A549 (cell line): Measurements from ENCODE around the gene MADCAM1. TPM values are rescaled to one million over a fixed set of nuclear protein-coding genes. Genes with fewer than 3 reads are reported as not detected.

Experiments
- ATAC-seq, 2 experiments: fragments of 200-7000 bp in 1 of 2; fragments of >200 bp in 1 of 2; cut with Nextera tagmentation in 1 of 2; cut with Tn5 transposase in 1 of 2; 3 replicates each; pipeline versions ENCODE4 v1.8.0 to v1.9.1; 2018 to 2020; ENCODE audit warnings: mild to moderate bottlenecking in 1 of 2, moderate library complexity in 1 of 2
- CTCF ChIA-PET: fragments of 300-600 bp; sonication (Branson Sonifier 250); formaldehyde crosslinking; extraction: SDS; loops from one replicate; lab custom pipeline; 2021; ENCODE audit warnings: antibody characterized with exemption, inconsistent platforms; lab: Yijun Ruan, JAX
- POLR2A ChIA-PET: fragments of 350-600 bp; formaldehyde crosslinking; extraction: SDS; loops from one replicate; lab custom pipeline; 2021; ENCODE audit warnings: antibody characterized with exemption, inconsistent platforms; lab: Yijun Ruan, JAX
- DNase-seq, 2 experiments: peaks; one replicate each; pipeline versions ENCODE4 v3.0.0 to v3.0.0-alpha.2; 2011 to 2016; ENCODE audit warnings: low read depth in 1 of 2, low spot score in 1 of 2
- FAIRE-seq: peaks from 2 replicates; lab custom pipeline; 2011; peaks lifted over from hg19 to GRCh38; lab: Jason Lieb, UNC
- H3K27ac ChIP-seq, 2 experiments: fragments of >200 bp; sonication (Bioruptor Twin); formaldehyde crosslinking; 3 replicates each; pipeline ENCODE4 v1.5.1; 2016 to 2017
- H3K4me1 ChIP-seq: fragments of >200 bp; sonication (Bioruptor Twin); formaldehyde crosslinking; 3 replicates; pipeline ENCODE4 v1.6.1; 2016
- H3K4me2 ChIP-seq: fragments of >200 bp; sonication (Bioruptor Twin); formaldehyde crosslinking; 3 replicates; pipeline ENCODE4 v1.6.1; 2016
- H3K4me3 ChIP-seq: fragments of >200 bp; sonication (Bioruptor Twin); formaldehyde crosslinking; 3 replicates; pipeline ENCODE4 v1.5.1; 2016
- H3K9me3 ChIP-seq: fragments of >200 bp; sonication (Bioruptor Twin); formaldehyde crosslinking; 3 replicates; pipeline ENCODE4 v1.6.1; 2016
- BHLHE40 ChIP-seq: IDR thresholded peaks from 2 replicates; pipeline ENCODE4 v1.6.1; 2012; ENCODE audit warnings: low read depth, low read length, inconsistent platforms
- CBX8 ChIP-seq: fragments of 200-600 bp; sonication (generic); IDR thresholded peaks from 2 replicates; pipeline ENCODE4 v1.6.1; 2016
- ESRRA ChIP-seq: fragments of 150-350 bp; IDR thresholded peaks from 2 replicates; pipeline ENCODE4 v1.6.1; 2014; ENCODE audit warnings: mild to moderate bottlenecking, low read length, borderline replicate concordance
- FOSB ChIP-seq: fragments of 250-450 bp; sonication (Bioruptor Pico); IDR thresholded peaks from 2 replicates; pipeline ENCODE4 v1.5.0; 2020; ENCODE audit warnings: mild to moderate bottlenecking, moderate library complexity
- FOSL2 ChIP-seq, 2 experiments: fragments of 450-650 bp in 1 of 2; fragments of >200 bp in 1 of 2; sonication (Bioruptor Twin) in 1 of 2; formaldehyde crosslinking; IDR thresholded peaks; 2 replicates each; pipeline versions ENCODE4 v1.5.0 to v1.6.1; 2016 to 2020; ENCODE audit warnings: mild to moderate bottlenecking in 1 of 2, moderate library complexity in 1 of 2
- HES2 ChIP-seq: fragments of >200 bp; sonication (Bioruptor Twin); formaldehyde crosslinking; IDR thresholded peaks from 2 replicates; pipeline ENCODE4 v1.6.1; 2016
- KDM1A ChIP-seq: fragments of 200-600 bp; sonication (generic); IDR thresholded peaks from 2 replicates; pipeline ENCODE4 v1.6.1; 2016; ENCODE audit warnings: low read depth, mild to moderate bottlenecking
- NFE2L2 ChIP-seq: fragments of 150-350 bp; conservative IDR thresholded peaks from 2 replicates; pipeline ENCODE4 v1.6.1; 2014; ENCODE audit warnings: low read length
- NPAS2 ChIP-seq: fragments of 250-450 bp; sonication (Bioruptor Pico); IDR thresholded peaks from 2 replicates; pipeline ENCODE4 v1.8.0; 2022; ENCODE audit warnings: mild to moderate bottlenecking, moderate library complexity, borderline replicate concordance
- NR3C1 ChIP-seq: fragments of >200 bp; sonication (Bioruptor Twin); formaldehyde crosslinking; IDR thresholded peaks from 3 replicates; pipeline ENCODE4 v1.6.1; 2017
- POLR2A ChIP-seq: IDR thresholded peaks from 2 replicates; pipeline ENCODE4 v1.6.1; 2012; ENCODE audit warnings: mild to moderate bottlenecking, low read length
- POLR2AphosphoS2 ChIP-seq: conservative IDR thresholded peaks from 2 replicates; pipeline ENCODE4 v1.6.1; 2012; ENCODE audit warnings: low read length, improper control_type of control experiment, inconsistent platforms
- RFX5 ChIP-seq: fragments of 450-650 bp; IDR thresholded peaks from 2 replicates; pipeline ENCODE4 v1.7.1; 2014; ENCODE audit warnings: antibody characterized with exemption, mild to moderate bottlenecking, moderate library complexity
- SMC3 ChIP-seq: fragments of >200 bp; sonication (Bioruptor Twin); formaldehyde crosslinking; IDR thresholded peaks from 3 replicates; pipeline ENCODE4 v1.6.1; 2018; ENCODE audit warnings: inconsistent platforms
- SREBF2 ChIP-seq: fragments of 450-650 bp; IDR thresholded peaks from 2 replicates; pipeline ENCODE4 v1.6.1; 2014; ENCODE audit warnings: mild to moderate bottlenecking, moderate library complexity
- TFCP2L1 ChIP-seq: fragments of 250-450 bp; sonication (Bioruptor Pico); IDR thresholded peaks from 2 replicates; pipeline ENCODE4 v1.5.0; 2021; ENCODE audit warnings: mild to moderate bottlenecking
- ZNF302 ChIP-seq: fragments of 250-450 bp; sonication (Bioruptor Pico); IDR thresholded peaks from 2 replicates; pipeline ENCODE4 v1.9.0; 2021; ENCODE audit warnings: inconsistent platforms, mild to moderate bottlenecking, moderate library complexity
- ZSCAN20 ChIP-seq: fragments of 250-450 bp; sonication (Bioruptor Pico); IDR thresholded peaks from 2 replicates; pipeline ENCODE4 v1.8.0; 2022; ENCODE audit warnings: mild to moderate bottlenecking, moderate library complexity
- WGBS: methylation state at CpG from one replicate; pipeline ENCODE4 v1.1.6; 2017; ENCODE audit errors: missing lambda C conversion rate; 5-methylcytosine and 5-hydroxymethylcytosine counted together
- polyA plus RNA-seq, 4 experiments: library from polyadenylated mRNA; depleted of rRNA in 3 of 4; stranded (reverse); fragments of >200 nt; fragmentation: RNase III in 1 of 4; extraction: RNeasy Plus Mini Kit Qiagen cat#74134 plus additional on column Dnase treatment in 1 of 4; gene quantifications; 2 replicates in 3 of 4; 3 replicates in 1 of 4; pipeline ENCODE4 v1.2.3, GENCODE V29; 2011 to 2017
- TF ChIP-seq, protein P1 (sequence below): fragments of >200 bp; sonication (Bioruptor Twin); formaldehyde crosslinking; IDR thresholded peaks from 3 replicates; pipeline ENCODE4 v1.5.1; 2016
- TF ChIP-seq, protein P2 (sequence below): fragments of 250-450 bp; sonication (Bioruptor Pico); IDR thresholded peaks from 2 replicates; pipeline ENCODE4 v1.5.0; 2020; ENCODE audit warnings: low read depth, mild to moderate bottlenecking, moderate library complexity
- TF ChIP-seq, protein P3 (sequence below): IDR thresholded peaks from 2 replicates; pipeline ENCODE4 v1.6.1; 2012
- TF ChIP-seq, protein P4 (sequence below): fragments of 150-350 bp; IDR thresholded peaks from 2 replicates; pipeline ENCODE4 v1.6.1; 2014; ENCODE audit warnings: low read depth, mild to moderate bottlenecking, low read length

MADCAM1 gene
- polyA plus RNA-seq, 2 of the 4 experiments (the other 2 are of a cell fraction), result 0.06 to 0.25 TPM

DNA sequence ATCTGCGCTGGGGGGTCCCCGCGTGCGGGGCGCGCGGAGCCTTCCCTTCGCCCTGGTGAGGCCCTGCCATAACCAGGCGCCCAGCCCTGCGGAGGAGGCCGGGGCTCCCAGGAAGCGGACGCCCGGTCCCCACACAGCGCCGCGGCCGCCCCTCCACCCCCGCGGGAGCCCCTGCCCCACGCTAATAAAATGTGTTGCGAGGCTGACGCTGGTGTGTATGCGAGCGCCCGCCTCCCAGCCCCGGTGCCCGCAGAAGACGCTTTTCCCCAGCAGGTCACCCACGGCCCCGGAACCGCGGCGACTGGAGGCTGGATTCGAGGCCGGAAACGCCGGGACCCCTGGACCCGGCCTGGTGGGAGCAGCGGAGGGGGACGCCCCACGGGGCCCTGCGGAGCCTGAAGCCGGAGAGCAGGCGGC is 23.2 kb downstream of the MADCAM1 start:
- Histone ChIP-seq H3K4me2 (no peak overlapping the region), H3K9me3 (no peaks in the 10 kb centered on the region), H3K27ac (no peak overlapping the region), H3K4me1 (peaks cover 13% of the 10 kb centered on the region; the same call in 2 of the 3 replicates), H3K4me3 (no peak overlapping the region)
- ChIA-PET CTCF (interaction anchor here (4.0 kb wide), 1 partner anchor 9 kb away, joined by 42 read pairs; no protein-coding TSS in a partner anchor), POLR2A (no interaction called here)
- ATAC-seq, result no peak
- no peak for DNase-seq
- no peak for FAIRE-seq
- TF ChIP-seq POLR2AphosphoS2 (no peak), HES2 (no peak), KDM1A (no peak), ZNF302 (CRISPR knock-in tag) (no peak)
- 95% methylated on average over 18 of the region's 45 CpGs for WGBS

DNA sequence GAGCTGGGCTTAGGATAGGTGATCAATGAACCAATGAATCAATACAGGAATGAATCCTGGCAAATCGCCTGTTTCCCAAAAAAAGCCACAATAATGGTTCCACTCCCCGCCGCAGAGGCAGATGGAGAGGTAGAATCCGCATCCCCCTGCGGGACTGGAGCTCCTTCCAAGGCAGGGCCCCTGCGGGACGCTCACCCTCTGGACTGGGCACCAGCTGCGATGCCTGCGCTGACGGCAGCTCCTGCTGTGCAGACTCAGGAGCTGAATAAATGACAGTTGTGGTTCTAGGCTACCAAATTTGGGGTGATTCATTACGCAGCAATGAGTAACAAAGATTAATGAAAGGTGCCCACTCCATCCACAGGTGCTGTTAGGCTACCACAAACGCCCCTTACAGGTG is 26.4 kb downstream of the MADCAM1 start:
- H3K27ac ChIP-seq, result no peak overlapping the region
- ChIA-PET CTCF (interaction anchor here (2.5 to 4.0 kb wide), 3 partner anchors 10 to 17 kb away, joined by 7 to 42 read pairs (median 13); no protein-coding TSS in a partner anchor), POLR2A (no interaction called here)
- peaks cover 10% of the 10 kb centered on the region; the same call in 2 of the 3 replicates for H3K4me1 ChIP-seq
- DNase-seq, result no peak
- FAIRE-seq, result no peak
- H3K4me3 ChIP-seq, result no peak overlapping the region
- ATAC-seq, result no peak
- TF ChIP-seq KDM1A, result no peak
- TF ChIP-seq, all 56 proteins: peak for 0
- Histone ChIP-seq H3K4me2 (no peak overlapping the region), H3K9me3 (no peaks in the 10 kb centered on the region)
- WGBS, result 92% methylated on average over 9 of the region's 12 CpGs

DNA sequence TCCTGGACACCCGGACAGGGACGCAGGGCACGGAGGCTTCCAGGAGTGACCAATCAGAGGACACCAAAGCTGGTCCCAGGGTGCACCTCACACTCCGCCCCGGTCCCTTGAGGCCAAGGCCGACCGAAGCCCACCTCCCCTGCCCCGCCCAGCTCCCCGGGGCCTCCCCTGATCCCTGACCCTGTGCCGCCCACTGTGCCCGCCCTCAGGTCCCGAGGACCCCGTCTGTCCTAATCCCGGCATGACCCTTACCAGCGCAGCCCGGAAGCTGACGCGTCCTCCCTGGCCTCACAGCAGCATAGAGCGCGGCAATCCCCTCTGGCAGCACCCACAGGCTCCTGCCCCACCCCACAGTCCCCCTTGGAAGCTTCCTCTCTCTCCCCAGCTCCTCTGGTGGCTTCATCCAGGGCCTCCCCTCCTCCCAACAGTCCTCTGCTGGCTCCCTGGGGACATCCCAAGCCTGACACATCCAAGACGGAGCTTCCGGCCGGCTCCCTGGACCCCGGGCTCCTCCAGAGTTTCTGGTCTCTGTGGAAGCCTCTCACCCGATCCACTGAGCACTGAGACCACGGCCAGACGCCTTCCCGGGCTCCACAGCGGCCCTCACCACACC is 27.9 kb downstream of the MADCAM1 start:
- peak overlapping the region in 1 of 2 experiments; percentile 79; a peak in 3 of 6 replicates for H3K27ac ChIP-seq
- ChIA-PET CTCF (interaction anchor here (1.4 to 2.4 kb wide), 3 partner anchors 9 to 18 kb away, joined by 3 to 20 read pairs (median 6); no protein-coding TSS in a partner anchor), POLR2A (interaction anchor here (1.1 kb wide), 1 partner anchor 14 kb away, joined by 3 read pairs; no protein-coding TSS in a partner anchor)
- H3K4me1 ChIP-seq, result peaks cover 11% of the 10 kb centered on the region; the same call in 1 of the 3 replicates
- H3K4me2 ChIP-seq, result peak overlapping the region; percentile 53
- no peak overlapping the region for H3K4me3 ChIP-seq
- FAIRE-seq (no peak), ATAC-seq (peak; percentile 70 to 71), DNase-seq (no peak)
- H3K9me3 ChIP-seq, result no peaks in the 10 kb centered on the region
- 58% methylated on average over 20 of the region's 29 CpGs for WGBS
- no peak for TF ChIP-seq SREBF2
- TF ChIP-seq ESRRA, result no peak
- TF ChIP-seq, protein P1, sequence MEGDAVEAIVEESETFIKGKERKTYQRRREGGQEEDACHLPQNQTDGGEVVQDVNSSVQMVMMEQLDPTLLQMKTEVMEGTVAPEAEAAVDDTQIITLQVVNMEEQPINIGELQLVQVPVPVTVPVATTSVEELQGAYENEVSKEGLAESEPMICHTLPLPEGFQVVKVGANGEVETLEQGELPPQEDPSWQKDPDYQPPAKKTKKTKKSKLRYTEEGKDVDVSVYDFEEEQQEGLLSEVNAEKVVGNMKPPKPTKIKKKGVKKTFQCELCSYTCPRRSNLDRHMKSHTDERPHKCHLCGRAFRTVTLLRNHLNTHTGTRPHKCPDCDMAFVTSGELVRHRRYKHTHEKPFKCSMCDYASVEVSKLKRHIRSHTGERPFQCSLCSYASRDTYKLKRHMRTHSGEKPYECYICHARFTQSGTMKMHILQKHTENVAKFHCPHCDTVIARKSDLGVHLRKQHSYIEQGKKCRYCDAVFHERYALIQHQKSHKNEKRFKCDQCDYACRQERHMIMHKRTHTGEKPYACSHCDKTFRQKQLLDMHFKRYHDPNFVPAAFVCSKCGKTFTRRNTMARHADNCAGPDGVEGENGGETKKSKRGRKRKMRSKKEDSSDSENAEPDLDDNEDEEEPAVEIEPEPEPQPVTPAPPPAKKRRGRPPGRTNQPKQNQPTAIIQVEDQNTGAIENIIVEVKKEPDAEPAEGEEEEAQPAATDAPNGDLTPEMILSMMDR, result no peak
- TF ChIP-seq FOSL2 (IDR thresholded peaks at IDR 0.05), result no peak
- TF ChIP-seq FOSL2 (CRISPR knock-in tag; IDR thresholded peaks at IDR 0.05), result no peak
- TF ChIP-seq NR3C1, result no peak
- TF ChIP-seq, protein P2, sequence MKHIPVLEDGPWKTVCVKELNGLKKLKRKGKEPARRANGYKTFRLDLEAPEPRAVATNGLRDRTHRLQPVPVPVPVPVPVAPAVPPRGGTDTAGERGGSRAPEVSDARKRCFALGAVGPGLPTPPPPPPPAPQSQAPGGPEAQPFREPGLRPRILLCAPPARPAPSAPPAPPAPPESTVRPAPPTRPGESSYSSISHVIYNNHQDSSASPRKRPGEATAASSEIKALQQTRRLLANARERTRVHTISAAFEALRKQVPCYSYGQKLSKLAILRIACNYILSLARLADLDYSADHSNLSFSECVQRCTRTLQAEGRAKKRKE (CRISPR knock-in tag), result no peak
- no peak for TF ChIP-seq SMC3
- no peak for TF ChIP-seq POLR2A
- no peak for TF ChIP-seq TFCP2L1 (CRISPR knock-in tag)
- no peak for TF ChIP-seq NPAS2 (CRISPR knock-in tag)
- no peak for TF ChIP-seq CBX8
- no peak for TF ChIP-seq BHLHE40
- TF ChIP-seq, protein P3, sequence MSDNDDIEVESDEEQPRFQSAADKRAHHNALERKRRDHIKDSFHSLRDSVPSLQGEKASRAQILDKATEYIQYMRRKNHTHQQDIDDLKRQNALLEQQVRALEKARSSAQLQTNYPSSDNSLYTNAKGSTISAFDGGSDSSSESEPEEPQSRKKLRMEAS, result no peak
- TF ChIP-seq FOSB (CRISPR knock-in tag), result no peak
- TF ChIP-seq, protein P4, sequence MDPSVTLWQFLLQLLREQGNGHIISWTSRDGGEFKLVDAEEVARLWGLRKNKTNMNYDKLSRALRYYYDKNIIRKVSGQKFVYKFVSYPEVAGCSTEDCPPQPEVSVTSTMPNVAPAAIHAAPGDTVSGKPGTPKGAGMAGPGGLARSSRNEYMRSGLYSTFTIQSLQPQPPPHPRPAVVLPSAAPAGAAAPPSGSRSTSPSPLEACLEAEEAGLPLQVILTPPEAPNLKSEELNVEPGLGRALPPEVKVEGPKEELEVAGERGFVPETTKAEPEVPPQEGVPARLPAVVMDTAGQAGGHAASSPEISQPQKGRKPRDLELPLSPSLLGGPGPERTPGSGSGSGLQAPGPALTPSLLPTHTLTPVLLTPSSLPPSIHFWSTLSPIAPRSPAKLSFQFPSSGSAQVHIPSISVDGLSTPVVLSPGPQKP, result no peak
- no peak for TF ChIP-seq ZSCAN20
- no peak for TF ChIP-seq NFE2L2
- TF ChIP-seq RFX5, result no peak
- TF ChIP-seq, all 56 proteins: peak for 0
